ENCODE data around the gene CELSR1.
"Not testable (repeated sequence)": the region's sequence is repeated elsewhere in the genome, so short reads cannot be mapped to it uniquely, and the experiment has no call there.

CELSR1 gene

DNA sequence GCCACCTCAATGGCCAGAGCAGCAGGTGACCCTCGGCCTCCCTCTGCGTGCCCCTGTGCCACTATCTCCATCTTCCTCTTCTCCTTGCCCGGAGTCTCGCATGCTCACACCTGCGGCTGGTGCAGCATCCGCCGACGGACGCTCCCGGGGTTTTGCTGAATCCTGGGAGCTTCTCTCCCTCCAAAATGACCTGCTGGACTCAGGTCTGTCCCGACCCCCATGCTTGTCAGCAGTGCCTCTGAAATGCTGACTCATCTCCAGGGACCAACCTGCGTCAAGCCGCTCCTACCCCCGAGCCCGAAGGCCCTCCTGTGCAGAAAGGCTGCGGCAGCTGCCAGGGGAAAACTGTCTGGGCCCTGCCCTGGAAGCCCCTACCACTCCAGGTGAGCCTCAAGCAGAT lies 58.4 kb downstream of the CELSR1 start:
- DNase-seq = no peak

- DNase-seq = no peak
Observed at GRCh38 chr22:46478083-46478551, 59.3 kb downstream of the CELSR1 start.

DNA sequence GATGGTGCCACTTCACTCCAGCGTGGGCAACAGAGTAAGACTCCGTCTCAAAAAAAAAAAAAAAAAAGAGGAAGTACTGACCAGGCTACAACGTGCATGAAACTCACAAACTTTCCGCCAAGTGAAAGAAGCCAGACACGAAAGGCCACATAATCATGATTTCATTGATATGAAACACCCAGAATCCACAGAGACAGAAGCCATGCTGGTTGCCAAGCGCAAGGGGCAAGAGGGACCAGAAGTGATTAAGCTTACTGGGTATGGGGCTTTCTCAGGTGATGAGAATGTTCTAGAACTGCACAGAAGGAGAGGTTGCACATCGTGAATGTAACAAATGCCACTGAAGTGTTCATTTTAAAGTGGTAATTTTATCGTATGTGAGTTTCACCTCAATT lies 60.9 kb downstream of the CELSR1 start:
- DNase-seq = no peak

GRCh38 chr22:46473896-46474557 lies 63.4 kb downstream of the CELSR1 start:
- no peak for DNase-seq

DNA sequence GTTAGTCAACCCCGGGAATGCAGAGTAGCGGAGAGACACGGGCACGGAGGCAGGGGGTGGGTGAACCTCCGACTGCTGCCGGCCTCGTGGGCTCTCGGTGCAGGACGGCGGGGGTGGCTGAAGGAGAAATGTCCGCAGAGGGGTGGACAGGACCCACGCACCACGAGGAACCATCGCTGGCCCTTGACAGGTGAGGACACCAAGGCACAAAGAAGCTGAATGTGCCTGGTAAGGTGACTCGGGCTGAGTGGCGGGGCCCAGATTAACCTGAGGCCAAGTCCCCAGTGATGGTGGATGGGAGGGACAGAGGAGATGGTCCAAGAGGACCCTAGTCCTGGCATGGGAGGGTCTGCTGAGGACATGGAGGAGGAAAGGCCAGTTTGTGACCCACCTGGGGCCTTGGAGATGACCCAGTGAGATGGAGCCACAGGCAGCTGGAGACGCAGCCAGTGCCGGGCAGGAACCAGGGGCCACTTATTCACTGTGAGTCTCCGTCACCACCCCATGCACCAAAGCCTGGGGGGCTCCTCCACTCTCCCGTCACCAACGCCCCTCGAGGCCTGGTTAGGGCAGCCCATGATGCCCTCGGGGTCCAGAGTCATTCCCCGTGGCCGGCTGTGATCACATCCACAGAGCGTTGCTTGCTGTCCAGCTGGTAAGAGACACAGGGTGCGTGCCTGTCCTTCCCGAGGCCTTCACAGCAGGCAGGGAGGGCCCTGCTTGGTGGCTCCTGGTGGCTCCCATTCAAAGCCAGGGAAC lies 64.2 kb downstream of the CELSR1 start:
- DNase-seq = no peak

DNA sequence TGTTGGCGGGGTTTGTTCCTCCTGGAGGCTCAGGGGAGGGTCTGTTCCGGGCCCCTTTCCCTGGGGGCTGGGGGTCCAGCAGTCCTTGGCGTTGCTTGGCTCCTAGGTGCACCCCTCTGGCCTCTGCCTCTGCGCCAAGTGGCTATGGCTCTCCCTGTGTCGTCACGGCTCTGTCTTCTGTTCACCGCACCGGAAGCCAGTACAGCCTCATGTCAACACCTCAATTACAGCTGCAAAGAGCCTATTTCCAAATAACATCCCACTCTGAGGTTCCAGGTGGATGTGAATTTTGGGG lies 64.8 kb downstream of the CELSR1 start:
- DNase-seq = no peak

GRCh38 chr22:46471901-46472721 lies 65.3 kb downstream of the CELSR1 start:
- no peak for DNase-seq

DNA sequence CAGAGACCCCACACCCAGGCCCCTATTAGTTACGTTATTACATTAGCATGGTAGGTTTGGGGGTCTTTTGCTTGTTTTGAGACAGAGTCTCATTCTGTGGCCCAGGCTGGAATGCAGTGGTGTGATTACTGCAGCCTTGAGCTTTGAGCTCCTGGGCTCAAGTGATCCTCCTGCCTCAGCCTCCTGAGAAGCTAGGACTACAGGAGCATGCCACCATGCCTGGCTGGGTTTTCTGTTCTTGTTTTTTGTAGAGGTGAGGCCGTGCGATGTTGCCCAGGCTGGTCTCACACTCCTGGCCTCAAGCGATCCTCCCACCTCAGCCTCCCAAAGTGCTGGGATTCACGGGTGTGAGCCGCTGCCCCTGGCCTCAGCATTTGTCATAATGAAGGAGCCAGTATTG lies 66.1 kb downstream of the CELSR1 start:
- DNase-seq = not testable (repeated sequence)

GRCh38 chr22:46469711-46470110 lies 67.7 kb downstream of the CELSR1 start:
- DNase-seq = peak; percentile 13

DNA sequence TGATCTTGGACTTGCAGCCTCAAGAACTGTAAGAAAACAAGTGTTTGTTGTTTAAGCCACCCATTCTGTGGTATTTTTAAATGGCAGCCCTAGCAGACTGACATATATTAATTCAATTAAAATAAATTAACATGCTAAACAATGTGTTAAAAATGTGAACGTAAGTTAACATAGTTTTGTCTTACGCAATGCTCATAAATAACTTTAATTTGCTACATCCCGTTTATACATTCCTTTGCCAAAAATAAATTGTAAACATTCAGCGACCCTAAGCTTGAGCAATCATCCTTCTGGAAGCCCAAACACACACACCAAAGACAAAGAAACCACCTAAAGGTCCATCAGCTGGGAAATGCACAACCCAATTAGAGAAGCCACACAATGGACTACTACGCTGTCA lies 70.4 kb downstream of the CELSR1 start:
- DNase-seq = no peak

GRCh38 chr22:46466255-46466676 lies 71.2 kb downstream of the CELSR1 start:
- no peak for DNase-seq

- no peak for DNase-seq
Observed at GRCh38 chr22:46465793-46466192, 71.6 kb downstream of the CELSR1 start.

- no peak for DNase-seq
Observed at GRCh38 chr22:46465345-46465720, 72.1 kb downstream of the CELSR1 start.

GRCh38 chr22:46464701-46465344 lies 72.6 kb downstream of the CELSR1 start:
- DNase-seq = no peak

DNA sequence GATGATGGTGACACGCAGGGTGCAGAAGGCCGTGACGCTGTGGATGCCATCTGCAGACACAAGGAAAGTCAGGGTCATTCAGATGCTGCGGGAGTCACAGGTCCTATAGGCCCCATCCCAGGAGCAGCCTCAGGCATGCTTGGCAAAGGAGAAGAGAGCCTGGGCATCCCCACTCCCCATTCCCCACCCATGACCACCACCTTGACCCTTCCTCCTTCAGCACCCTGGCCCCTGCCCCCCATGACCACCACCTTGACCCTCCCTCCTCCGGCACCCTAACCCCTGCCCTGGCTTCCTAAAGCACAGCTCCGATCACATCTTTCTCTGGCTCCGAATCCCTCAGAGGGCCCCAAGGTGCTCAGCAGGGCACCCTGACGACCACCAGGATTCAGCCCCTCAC lies 73.1 kb downstream of the CELSR1 start:
- no peak for DNase-seq

DNA sequence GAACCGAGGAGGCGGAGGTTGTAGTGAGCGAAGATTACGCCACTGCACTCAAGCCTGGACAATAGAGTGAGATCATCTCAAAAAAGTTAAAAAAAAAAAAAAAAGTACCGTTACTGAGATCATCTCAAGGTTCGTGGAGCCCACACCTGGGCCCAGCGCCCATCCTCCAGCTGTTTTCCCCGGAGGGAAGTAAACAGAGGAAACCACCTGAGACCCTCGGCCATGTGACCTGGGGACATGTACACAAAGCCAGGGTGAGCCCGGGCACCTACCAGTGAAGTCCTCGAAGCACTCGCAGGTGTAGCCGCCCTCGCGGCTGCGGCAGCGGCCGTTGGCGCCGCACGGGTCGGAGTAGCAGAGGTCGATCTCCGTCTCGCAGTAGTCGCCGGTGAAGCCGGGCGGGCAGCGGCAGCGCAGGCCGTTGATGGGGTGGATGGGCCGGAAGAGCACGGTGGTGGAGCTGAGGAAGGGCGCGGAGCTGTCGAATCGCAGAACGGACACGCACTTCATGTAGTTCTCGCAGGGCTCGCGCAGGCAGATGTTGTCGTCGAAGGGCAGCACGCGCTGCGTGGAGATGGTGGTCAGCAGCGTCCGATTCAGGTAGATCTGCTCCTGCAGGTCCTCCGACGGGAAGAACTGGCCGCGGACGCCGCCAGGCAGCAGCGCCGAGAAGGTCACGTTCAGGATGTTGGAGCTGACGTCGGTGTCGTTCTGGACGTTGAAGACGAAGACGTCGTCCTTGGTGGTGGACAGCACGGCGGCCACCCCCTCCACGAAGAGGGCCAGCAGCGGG lies 73.8 kb downstream of the CELSR1 start:
- DNase-seq = no peak

DNA sequence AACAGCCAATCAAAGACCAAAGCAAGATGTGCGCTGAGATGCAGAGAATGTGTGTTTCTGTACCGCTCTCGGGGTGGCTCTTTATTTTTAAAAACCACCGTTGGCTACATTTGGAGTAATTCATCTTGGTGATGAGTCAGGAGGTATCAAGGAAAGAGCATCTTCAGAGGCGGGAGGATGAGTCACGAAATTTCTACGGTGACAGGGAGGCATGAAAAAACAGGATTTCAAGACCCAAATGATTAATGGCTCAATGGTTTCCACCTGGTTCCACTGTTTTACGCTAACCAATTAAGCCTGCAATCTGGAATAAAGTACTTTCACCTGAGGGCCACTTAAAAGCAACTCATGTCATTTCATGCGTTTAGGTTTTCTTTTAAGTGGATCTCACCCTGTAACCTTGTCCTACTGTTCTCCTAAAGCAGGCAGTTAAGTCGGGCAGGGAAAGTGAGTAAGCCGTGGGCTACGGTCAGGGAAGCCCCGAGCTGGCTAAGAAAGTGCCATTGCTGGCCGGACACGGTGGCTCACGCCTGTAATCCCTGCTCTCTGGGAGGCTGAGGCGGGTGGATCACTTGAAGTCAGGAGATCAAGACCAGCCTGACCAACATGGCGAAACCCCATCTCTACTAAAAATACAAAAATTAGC lies 74.6 kb downstream of the CELSR1 start:
- DNase-seq = peak; percentile 68

DNA sequence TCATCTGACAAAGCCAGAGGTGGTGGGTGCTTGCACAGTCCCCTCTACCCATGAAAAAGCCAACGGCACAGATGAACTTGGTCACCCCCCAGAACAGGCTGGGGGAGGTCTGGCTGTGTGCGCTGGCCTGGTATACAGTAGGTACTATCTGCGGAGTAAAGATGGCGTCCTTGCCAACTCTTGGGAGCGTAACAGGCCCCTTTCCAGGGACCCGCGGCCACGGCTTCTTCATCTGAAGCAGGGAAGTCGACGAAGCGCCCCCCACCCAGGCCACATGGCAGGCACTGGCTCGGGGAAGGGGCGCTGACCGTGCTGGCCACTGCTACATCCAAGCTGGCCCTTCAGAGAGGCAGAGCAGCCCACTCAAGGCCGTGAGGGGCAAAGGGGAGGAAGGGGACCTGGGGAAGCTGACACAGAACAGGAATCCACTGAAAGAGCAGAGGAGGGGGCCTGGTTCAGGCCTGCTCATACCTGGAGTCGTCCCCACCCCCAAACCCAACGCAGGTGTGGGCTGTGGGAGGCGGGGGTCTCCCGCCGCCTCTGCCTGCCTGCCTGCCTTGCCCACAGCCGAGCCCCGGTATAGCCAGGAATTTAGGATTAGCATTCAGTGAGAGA lies 75.7 kb downstream of the CELSR1 start:
- DNase-seq = no peak

- DNase-seq = no peak
Observed at GRCh38 chr22:46460857-46461256, 76.6 kb downstream of the CELSR1 start.

- no peak for DNase-seq
Observed at GRCh38 chr22:46459347-46460065, 77.9 kb downstream of the CELSR1 start.

GRCh38 chr22:46458525-46458924 lies 78.9 kb downstream of the CELSR1 start:
- DNase-seq = no peak

Data from NCI-H345 (cell line).